Fibroblast of skin of left quadriceps (primary cell): Measurements from ENCODE around the gene PCSK2.

Experiments
- DNase-seq, 2 experiments: peaks; one replicate each; pipeline ENCODE4 v3.0.0-alpha.2; 2013; ENCODE audit warnings: low read depth in 2 of 2

PCSK2 gene

GRCh38 chr20:17334932-17335331, 108.1 kb downstream of the PCSK2 start:
- no peak for DNase-seq

DNA sequence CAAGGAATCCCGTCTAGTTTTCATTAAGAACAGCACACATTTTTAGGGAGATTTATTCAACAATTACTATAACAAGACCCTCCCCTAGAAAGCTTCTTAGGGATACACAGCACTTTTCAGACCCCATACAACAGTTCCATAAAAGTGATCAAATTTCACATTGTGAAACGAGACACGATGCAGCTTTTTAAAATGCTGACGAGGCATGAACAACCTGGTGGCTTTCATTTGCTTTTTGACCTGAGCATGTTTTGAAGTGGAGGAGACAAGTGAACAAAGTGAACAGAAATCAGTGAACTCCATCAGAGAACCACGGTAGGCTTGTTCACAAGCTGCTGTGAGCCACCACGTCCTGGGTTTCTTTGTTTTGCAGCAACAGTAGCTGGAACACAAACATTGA, 112.2 kb downstream of the PCSK2 start:
- DNase-seq = no peak

- no peak for DNase-seq
Measured at GRCh38 chr20:17343091-17343490, 116.3 kb downstream of the PCSK2 start.

DNA sequence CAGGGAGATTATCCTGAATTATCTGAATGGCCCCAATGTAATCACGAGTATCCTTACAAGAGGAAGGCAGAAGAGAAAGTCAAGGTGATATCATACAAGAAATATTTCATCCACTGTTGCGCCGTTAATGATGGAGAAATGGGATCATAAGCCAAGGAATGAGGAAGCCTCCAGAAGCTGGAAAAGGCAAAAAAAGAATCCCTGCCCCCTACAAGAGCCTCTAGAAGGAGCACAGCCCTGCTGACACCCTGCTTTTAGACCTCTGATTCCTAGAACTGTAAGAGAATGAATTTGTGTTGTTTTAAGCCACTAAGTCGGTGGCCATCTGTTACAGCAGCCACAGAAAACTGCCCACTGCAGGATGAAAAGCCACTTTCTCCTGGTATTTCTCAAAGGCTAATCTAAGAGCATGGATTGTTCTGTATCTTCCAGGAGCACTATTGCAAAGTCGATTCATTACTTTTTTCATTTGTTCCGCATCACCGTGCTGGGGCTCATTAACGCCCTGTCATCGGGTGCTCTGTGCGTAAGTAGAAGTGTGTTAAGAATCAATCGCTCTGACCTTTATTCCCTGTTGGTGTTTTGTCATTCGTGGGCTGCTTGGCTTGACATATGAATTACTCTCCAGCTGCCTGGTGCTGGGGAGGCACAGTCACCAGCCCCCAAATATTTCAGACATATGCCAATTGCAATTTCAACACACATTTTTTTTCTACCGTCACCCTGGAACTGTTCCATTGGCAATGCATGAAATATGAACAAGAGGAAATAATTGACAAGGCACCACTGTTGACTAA, 117.0 kb downstream of the PCSK2 start:
- peak; percentile 97 to 98 for DNase-seq

DNA sequence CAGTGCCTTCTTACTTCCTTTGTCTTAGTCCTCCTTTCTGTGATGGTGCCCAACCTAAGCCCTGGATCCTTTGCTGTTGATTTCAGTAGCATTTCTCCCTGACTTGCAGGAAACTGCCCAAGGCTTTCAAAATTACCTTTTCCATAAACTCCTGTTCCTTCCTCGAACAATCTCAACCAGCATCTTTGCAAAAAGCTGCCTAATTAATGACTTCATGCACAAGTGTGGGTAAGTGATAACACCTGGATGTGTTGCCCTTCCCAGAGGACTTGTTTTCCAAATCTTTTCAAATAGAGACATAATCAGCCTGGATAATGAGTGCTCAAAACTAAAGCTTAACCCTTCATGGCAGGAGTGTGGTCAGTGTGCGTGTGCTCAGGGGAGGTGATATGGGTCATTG, 118.0 kb downstream of the PCSK2 start:
- no peak for DNase-seq

DNA sequence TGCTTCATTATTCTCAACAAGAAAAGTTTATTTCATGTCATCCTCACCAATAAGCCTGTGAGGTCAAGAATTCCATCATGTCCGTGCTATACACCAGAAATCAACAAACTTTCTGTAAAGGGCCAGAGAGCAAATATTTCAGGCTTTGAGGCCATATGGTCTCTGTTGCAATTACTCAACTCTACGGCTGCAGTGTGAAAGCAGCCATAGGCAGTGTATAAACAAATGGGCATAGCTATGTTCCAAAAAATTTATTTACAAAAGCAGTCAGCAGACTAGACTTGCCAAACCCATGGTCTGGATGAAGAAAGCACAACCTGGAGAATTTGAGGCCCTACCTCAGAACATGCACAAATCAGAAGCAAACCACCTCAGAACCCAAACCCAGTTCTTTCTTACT, 118.5 kb downstream of the PCSK2 start:
- peak; percentile 49 to 54 for DNase-seq

GRCh38 chr20:17350321-17350720, 123.5 kb downstream of the PCSK2 start:
- no peak for DNase-seq

DNA sequence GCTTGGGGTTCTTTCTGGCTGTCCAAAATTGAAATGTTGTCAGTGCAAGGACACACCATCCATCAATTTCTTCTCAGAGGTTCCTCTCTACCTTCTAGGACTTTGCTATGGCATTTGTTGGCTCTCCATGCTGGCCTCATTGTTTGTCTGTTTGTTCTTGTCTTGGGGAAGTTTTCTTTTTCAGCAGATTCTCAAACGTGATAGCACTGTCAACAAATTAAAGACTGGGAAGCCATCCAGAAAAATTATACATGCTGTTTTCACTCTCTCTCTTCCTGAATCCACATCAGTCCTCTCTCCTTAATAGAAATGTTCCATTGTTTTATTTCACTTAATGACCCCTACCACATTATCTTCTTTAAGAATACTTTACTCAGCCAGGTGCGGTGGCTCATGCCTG, 130.4 kb downstream of the PCSK2 start:
- no peak for DNase-seq

GRCh38 chr20:17358854-17359253, 132.0 kb downstream of the PCSK2 start:
- no peak for DNase-seq

GRCh38 chr20:17364681-17365080, 137.8 kb downstream of the PCSK2 start:
- DNase-seq = no peak

GRCh38 chr20:17365831-17366230, 139.0 kb downstream of the PCSK2 start:
- DNase-seq = no peak

- DNase-seq = no peak
Measured at GRCh38 chr20:17369506-17369905, 142.7 kb downstream of the PCSK2 start.

- no peak for DNase-seq
Measured at GRCh38 chr20:17372806-17373440, 146.1 kb downstream of the PCSK2 start.

DNA sequence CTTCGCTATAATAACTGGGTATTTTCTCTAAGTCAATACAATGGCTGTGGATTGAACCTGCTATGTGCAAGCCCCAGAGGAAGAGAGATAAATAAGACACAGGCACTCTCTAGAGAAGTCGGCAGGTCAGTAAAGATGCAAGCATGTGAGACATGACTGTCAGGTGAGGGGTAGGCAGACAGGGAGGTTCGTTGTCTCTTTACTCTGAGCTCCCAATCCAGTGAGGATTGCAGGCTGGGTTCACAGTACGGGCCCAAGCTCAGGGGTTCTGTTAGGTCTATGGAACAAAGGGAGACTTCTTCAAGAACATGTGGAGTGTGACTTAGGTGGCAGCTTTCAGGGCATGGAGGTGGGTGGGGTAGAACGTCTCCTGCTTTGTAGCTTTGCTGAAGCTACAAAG, 147.2 kb downstream of the PCSK2 start:
- no peak for DNase-seq

DNA sequence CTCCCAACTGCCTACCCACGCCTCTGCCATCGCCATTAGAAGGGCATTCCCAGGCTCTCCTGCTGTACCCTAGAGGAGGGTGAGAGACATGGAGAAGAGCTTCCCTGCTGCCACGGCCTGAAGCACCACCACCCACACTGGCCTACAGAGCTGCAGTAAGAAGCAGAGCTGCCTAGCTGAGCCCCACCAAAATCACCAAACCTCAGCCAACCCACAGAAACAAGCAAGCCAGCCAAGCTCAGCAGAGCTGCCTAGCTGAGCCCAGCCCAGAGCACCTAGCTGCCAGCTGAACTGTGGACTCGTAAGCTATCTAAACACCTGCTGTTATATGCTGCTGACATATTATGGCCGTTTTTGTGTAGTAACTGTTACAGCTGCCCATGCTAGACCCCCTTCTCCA, 149.2 kb downstream of the PCSK2 start:
- no peak for DNase-seq

DNA sequence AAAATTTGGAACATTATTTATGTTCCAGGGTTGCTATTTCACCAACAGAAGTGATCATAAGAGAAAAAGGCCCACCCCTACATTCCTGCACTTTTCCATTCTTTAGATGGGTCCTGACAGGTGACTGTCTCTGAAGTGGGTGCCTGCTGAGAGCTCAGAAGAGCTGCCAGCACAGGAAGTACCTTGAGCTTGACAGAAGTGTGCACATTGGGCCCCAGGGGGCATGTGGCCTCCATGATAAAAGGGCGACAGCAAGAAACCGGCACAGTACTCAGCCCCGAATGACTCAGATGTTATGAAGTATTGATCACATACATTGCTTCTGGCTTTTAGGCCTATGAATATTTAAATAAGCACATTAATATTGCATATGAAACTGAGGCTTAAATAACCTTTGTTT, 150.4 kb downstream of the PCSK2 start:
- DNase-seq = no peak

DNA sequence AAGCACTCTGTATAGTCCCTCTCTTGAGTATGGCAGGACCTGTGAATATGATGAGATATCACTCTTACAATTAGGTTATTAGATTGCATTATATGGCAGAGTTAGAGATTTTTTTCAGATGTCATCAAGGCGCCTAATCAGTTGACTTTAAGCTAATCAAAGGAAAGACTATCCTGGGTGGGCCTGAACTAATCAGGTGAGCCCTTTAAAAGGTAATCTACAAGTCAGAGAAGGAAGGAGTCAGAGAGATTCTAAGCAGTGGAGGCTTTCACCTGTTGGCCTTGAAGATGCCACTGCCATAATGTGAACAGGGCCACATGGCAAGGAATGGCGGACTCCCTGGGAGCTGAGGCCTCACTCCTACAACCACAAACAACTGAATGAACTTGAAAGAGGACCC, 152.8 kb downstream of the PCSK2 start:
- no peak for DNase-seq

- DNase-seq = peak; percentile 40 to 44
Measured at GRCh38 chr20:17380801-17381200, 154.0 kb downstream of the PCSK2 start.

DNA sequence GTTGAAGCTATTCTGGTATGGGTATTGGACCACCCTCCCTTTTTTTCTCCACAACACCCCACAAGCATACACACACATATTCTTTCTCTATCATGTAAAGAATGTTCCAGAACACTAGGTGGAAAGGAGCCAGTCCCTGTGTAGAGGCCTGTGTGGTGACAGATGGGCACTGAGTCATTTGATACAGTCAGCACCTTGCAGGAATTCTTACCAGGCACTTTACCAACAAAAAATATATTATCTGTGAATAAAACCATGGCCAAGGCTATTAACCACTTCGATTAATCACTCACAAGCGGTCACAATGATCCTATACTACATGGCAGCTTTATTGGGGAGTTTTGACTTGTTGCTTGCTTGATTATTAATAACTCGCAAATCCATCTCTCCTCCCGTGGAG, 154.9 kb downstream of the PCSK2 start:
- DNase-seq = peak; percentile 3

DNA sequence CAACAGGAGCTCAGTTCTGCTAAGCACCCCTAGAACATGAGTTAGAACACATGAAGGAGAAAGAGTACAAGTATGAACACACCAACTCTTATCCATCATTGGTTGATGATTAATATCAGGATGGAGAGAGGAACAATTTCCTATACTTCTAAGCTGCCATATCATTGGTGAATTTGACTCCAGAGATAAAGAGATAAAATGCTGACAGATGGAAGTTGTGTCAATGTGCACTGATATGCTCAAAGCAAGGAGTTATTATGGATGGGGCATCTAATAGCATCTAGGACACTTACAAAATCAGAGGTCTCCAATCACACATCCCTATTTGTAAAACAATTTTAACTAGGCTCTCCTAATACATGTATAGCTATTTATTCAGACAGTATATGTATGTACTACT, 159.0 kb downstream of the PCSK2 start:
- DNase-seq = no peak

GRCh38 chr20:17390655-17391054, 163.8 kb downstream of the PCSK2 start:
- DNase-seq = no peak

DNA sequence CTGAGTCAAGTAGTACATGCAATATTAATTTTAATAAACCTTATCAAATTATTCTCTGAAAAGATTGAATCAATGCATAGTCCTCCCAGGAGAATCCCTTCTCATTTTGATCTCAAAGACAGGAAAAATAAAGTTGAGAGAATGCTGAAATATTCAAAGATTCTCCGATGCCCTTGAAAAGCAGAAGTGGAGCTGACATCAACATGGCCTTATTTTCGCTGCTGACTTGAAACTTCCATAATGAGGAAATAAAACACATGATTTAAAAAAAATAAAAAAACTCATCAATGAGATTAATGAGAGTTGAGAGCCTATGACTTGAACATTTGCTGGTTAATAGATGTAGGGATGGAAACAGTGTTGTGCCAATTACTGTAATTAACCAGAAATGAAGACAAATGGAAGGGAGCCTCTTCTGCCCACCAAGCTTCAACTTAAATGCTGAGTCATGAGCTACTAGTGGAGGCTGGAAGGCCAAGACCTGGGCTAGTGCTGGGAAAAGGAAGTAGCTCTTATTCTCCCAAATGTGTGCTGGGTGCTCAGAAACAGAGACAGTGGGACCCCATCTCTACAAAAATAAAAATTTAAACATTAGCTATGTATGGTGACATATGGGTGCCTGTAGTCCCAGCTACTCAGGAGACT, 164.4 kb downstream of the PCSK2 start:
- DNase-seq = no peak

DNA sequence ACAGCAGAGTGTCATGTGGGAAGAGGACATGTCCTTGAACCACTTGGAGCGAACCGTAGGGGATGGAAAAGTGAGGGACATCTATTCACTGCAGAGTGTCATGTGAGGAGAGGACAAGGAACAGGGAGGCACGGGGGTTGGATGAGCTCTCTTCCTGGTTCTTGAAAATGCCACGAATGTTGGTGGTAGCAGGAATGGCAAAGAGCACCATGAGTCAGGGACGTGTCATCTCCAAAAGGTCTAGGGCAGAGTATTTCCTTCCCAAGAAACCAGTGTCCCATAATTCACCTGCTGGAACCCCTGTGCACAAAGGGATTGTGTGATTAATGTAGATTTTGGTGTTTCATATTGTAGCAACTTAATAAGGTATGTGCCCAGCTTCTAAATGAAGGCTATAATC, 167.6 kb downstream of the PCSK2 start:
- DNase-seq = no peak
